GM21381 (cell line): Measurements from ENCODE around the gene PDHB.

Experiments used
- ATAC-seq: cut with Tn5 transposase; IDR thresholded peaks from one replicate; pipeline ENCODE4 v1.9.1; 2021; ENCODE audit warnings: mild to moderate bottlenecking, moderate library complexity; ENCODE audit not compliant: unreplicated experiment

PDHB gene

DNA sequence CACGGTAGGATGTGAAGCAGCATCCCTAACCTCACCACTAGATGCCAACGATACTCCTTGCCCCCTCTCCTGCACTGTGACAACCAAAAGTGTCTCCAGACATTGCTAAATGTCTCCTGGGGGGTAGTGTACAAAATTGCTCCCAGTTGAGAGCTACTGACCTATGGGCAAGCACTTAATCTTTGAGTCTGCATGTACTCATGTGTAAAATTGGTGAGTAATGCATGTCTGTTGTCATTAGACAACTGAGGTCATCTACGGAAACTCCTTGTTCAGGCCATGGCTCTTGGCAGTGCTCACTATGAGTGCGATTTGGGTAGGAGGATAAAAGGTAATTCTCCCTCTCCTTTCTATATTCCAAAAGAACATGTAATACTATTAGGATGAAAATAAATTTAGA is 29.2 kb downstream of the PDHB start:
- no peak for ATAC-seq

DNA sequence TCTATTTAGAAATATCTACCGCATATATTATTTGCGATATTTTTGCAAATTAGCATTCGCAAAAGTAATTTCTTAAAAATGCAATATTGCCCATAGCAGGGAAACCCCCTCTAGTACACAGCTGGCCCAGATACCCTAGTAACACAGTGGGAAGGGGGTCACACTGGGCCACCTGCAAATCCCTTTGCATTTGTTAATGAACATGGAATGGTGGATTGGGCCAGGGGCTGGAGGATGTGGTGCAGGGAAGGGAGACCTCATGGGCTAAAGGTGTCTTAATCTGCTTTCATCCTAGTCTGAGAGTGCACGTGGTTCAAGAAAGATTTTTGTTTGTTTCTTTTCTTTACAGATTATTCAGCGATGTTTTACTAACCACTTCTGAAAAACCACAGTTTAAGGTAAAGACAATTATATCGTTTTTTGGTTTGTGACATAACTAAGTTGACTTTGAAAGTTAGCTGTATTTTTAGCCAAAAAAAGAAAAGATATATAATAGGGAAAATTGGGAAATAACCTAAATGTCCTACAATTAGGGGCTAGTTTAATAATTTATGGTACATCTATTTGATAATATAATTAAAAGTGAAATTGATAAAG is 30.0 kb downstream of the PDHB start:
- ATAC-seq = no peak

DNA sequence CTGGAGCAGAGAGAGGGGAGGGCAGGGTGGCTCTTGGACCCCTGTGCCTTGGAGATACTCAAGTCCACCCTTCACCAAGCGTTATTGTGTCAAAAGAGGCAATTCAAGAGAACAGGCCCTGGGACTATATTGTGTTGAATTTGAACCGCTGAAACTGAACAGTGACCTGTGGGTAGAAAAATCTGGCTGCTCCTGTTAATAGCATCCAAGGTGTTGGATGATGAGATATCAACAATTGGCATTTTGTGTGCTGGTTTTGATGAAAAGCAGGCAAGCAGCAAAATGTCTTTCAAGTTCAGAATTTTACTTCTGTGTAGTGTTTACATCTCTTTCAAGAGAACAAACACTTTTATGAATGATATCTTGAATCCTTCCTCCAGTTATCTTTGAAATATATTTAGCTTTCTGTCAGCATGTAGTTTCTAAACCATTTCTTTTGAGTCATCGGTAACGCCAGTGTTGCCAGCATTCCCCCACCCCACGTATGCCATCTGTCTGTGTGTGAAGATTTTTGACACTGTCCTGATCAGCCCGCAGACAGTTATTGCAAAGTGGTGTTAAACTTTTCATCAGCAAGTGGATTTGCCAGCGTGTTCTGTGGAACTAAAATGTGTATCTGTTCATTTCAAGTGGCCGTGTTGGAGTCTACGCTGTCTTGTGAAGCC is 34.8 kb downstream of the PDHB start:
- no peak for ATAC-seq

DNA sequence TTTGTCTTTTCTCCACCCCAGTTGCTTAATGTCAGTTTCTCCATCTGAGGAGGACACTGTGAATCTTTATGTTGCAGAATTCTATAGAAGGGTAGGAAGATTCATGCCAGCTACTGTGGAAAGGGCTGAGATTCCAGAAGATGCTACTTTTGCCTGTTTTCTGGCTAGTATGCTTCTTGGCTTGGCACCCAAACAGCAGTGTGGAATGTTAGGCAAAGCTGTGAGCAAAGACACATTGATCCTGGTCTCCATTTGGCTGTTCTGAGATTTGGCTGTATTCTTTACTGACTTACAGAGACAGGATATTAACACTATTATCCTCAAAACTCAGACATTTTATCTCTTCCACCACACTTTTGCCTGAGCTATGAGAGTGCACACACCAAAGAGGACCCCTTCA is 39.3 kb downstream of the PDHB start:
- no peak for ATAC-seq

DNA sequence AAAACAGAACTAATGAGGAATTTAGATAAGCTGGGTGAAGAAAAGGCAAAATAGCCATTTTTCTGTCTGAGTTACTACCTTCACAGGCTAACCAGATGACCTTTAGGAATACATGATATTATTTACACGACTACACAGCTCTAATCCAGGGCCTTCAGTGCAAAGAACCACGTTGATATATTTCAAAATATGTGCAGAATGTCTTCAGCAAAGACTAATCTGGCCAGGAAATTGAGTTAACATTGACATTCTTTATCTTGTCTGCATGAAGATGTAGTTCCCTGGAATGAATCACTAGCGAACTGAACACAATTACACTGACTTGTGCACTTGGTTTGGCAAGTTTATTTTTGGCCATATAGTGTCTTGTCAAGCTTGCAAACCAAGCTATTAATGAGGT is 41.5 kb downstream of the PDHB start:
- no peak for ATAC-seq

DNA sequence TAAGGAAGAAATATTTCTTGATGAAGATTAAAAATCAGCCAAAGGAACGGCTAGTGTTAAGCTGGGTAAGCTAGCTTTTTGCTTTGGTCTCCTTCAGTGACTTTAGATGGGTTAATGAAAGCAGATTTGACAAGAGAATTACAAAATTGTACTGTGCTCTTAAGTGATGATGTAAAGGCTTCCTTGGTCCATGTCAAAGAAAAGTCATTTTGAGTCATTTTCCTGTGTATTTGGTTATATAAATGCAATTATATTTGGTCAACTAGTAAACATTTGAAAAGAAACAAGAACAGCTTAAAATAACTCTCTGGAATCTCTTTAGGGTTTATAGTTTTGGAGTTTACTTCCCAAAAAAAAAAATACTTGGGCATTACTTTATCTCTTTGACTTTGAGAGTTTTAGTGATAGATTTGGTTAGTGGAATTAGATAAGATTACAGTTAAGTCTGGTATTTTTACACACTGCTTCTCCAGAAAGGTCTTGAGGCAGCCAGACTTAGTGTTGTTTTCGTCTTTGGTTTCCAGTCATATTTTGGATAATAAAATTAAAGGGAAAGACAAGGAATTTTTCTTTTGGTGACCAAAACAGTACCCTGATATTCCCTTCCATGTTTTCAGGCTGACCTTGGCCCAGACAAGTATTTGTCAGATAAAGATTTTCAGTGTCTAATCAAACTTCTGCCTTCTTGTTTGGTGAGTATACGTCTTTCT is 42.3 kb downstream of the PDHB start:
- no peak for ATAC-seq

DNA sequence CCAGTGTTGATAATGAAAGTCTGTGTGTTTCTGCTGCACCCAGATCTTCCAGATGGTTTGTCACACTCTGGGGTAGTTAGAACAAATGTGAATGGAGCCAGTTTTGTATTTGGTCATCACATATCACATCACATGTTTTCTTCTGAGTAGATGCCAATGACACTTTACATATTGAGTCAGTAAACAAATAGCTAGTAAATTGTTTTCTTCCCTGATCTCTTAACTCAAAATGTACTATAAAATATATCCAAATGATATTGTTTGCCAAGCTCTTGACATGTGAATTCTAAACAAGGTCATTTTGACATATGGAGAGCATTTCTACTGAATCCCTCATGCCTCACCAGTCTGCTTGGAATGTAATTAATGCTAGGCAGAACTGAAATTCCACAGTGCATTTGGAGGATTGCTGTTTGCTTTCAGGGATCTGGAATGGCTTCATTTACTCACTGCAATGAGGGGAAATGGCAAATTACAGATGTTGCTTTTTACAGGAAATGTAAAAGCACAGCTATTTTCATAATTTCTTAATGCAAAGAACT is 45.0 kb downstream of the PDHB start:
- no peak for ATAC-seq

DNA sequence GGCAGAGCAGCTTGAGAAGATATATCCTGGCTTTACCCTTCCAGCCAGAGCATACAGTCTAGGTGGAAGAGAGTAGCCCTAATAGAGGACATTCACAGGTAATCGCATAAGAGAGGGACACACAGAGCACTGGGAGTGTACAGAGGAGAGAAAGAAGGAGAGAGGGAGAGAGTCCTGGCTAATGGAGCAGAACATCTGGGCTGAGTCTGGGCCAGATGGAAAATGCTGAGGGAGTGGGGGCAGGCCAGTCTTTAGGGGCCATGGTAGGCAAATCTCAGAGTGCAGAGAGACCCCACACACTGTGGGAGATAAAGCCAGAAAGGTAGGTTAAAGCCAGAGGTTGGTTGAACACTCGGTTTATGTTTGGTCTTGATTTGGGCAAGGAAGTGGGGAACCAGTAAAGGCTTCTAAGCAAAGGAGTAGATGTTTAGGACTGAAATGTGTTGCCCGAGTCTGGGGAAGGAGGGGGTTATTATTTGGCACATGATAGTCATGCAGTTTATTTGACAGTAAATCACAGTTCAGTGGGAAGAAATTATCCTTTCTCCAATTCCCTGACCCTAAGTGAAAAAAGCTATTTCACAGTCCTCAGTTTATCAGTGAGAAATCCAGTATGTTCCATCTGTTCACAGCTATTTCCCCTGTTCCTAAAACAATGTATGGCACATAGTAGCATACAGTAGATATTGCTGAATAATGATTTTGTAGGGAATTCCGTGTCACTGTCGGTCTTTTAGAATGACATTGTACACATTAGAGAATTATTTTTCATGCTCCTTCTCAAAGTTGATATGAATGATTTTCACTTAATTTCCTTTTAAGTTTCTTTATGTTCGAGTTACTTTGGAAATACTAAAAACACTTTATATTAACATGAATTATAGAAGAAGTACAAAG is 45.7 kb downstream of the PDHB start:
- ATAC-seq = no peak

DNA sequence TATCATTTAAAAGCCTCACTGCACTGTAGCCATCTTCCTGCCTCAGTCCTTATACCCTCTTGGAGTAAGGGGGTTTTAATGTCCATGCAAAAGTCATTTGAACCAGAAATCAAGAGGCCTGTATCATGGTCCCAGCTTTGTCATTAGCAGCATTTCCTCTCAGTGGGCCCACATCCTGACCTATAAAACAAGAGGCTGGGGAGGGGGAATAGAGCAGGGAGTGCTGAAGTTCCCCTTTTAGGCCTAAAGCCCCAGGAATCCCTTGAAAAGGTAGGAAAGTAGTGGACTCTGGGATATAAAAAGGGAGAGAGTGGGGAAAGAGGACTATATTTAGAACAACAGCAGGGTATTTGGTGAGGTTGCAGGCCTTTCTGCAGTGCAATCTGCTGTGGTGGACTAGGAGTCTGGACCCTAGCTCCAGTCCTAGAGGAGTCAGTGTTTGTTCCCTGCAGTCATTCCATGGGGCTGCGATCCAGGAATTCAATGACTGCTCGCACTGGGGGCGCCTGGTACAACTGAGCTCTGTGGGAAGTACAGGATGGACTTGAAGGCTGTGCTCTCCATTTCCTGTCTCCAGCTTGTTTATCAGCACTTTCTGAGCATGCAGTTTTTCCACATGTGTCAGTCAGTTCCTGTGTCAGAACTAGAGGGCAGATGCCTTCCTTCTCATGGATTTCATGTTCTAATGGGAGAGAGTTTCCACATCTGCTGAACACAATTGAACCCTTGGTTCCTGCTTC is 46.8 kb downstream of the PDHB start:
- ATAC-seq = no peak

DNA sequence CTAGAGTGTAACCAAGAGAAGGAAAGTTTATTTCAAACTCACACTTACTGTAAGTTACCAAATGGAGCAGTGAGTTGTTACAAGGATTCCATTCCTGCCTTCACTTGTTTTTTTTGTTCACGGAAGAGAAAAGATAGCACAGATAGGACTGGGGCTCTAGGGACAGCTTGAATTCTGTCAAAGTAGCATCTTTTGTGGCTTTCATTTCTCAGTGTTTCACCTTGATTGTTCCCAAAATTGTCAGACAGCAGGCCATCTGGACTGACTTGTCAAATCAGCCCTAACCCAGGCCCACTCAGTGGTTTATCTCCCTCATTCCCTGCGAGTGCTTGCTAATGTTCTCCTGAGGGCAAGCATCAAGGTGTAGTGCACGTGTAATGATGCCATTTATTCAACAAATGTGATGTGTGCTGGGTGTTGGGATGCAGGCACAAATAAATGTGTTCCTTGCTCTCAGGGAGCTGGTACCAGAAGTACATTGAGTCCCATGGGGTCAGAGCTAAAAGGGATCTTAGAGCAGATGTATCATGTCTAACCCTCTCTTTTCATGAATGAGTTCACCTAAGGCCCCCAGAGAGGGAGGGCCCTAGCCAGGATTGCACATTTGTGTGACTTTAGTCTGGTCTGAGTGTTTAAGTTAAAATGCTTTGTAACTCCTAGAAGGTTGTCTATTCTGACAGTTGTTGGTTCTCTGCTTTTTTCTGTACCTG is 49.1 kb downstream of the PDHB start:
- no peak for ATAC-seq

DNA sequence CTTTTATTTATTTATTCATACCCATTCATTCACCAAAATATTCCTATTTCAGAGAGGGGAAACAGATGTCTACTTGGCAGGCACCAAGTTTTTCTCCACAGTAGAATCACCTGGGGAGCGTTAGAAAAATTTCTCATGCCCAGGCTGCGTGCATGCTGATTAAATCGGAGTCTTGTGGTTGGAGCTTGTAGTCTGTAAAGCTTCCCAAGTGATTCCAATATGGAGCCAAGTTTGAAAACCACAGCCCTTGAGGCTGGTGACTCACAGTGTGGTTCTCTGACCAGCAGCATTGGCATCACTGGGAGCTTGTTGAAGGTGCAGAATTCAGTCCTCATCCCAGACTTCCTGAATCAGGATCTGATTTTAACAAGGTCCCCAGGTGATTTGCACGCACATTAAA is 49.7 kb downstream of the PDHB start:
- no peak for ATAC-seq

DNA sequence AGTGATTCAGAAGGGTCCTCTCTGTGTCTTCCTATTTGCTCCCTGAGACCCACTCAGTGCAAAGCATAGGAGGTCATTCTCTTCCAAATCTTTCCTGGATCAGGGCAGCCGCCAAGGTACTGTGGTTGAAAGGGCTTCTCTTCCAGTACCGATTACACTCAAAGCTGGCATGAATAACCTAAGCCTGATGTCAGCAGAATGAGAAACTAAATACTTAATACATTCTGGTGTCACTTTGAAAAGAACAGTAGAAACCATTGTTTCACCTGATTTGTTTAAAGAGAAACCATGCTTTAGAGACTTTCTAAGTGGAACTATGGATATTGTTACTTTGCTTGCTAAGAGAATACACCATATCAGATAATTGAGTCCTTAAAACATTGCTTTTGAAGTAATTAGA is 50.2 kb downstream of the PDHB start:
- no peak for ATAC-seq

DNA sequence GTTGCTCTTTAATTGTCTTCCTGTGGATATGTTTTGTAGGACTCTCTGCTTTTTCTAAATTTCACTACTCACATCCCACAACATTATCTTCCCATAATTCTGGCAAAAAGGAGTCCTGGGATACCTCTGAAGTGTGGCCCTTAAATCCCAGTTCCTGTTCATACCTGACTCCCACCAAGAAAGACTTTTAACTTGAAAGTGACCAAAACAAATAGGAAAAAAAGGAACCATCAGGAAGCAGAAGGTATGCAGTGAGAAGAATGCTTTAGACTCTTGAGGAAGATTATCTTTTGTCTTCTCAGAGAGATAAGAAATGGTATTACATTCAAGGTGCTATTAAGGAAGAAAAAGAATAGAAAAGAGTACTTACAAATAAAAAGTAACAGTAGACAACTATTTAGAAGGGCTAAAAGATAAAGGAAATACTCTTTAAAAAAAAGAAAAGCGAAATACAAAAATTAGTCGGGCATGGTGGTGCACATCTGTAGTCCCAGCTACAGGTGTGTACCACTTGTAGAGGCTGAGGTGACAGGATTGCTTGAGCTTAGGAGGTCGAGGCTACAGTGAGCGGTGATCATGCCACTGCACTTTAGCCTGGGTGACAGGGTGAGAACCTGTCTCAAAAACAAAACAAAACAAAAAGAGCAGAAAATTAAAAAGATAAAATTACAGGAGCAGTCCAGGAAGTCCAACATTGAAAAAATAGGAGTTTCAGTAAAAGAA is 54.1 kb downstream of the PDHB start:
- ATAC-seq = no peak

DNA sequence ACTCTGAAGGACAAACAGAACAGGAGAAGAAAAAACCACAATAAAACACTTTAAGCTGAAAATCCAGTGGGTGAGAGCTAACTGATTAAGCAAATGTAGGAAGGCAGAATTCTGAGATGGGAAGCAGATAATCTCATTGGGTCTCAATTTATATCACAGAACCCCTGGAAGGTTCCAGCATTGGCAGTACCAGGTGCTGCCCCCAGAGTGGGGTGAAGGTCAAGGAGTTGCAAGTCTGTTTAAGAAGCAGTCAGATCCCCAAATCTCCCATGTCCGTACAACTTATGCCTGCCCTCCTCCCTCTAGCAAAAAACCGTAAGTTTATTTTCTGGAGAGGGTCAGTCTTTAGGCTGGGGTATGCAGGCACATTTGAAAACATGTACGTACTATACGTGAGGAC is 55.9 kb downstream of the PDHB start:
- no peak for ATAC-seq
